RWPE2 (cell line): ENCODE measurements around the gene DMXL2.
A peak's percentile ranks its signal among the peaks of the same experiment; 100 is the strongest.

ENCODE experiments used
- ATAC-seq: fragments of 200-7000 bp; cut with Tn5 transposase; 3 replicates; pipeline ENCODE4 v1.9.1; 2021; ENCODE audit warnings: low read depth
- DNase-seq: peaks from one replicate; pipeline ENCODE4 v3.0.0-alpha.2; 2020; ENCODE audit warnings: low spot score
- H3K27ac ChIP-seq: fragments of 450-650 bp; 2 replicates; pipeline ENCODE4 v1.5.1; 2017; ENCODE audit warnings: mild to moderate bottlenecking; ENCODE audit not compliant: poor library complexity, severe bottlenecking
- H3K27me3 ChIP-seq: fragments of 250-450 bp; sonication (Bioruptor Pico); 2 replicates; pipeline ENCODE4 v1.5.1; 2021; ENCODE audit warnings: mild to moderate bottlenecking, moderate library complexity; ENCODE audit not compliant: insufficient read depth, poor library complexity, severe bottlenecking
- H3K36me3 ChIP-seq: fragments of 250-450 bp; sonication (Bioruptor Pico); 2 replicates; pipeline ENCODE4 v1.5.1; 2020; ENCODE audit warnings: low read depth, mild to moderate bottlenecking, moderate library complexity
- H3K4me1 ChIP-seq: fragments of 250-450 bp; sonication (Bioruptor Pico); 2 replicates; pipeline ENCODE4 v1.5.1; 2021; ENCODE audit warnings: mild to moderate bottlenecking, moderate library complexity; ENCODE audit not compliant: insufficient read depth, poor library complexity, severe bottlenecking
- H3K4me3 ChIP-seq: fragments of 250-450 bp; sonication (Bioruptor Pico); 2 replicates; pipeline ENCODE4 v1.5.1; 2021; ENCODE audit warnings: mild to moderate bottlenecking, moderate library complexity; ENCODE audit not compliant: severe bottlenecking
- H3K9me3 ChIP-seq: fragments of 250-450 bp; sonication (Bioruptor Pico); 2 replicates; pipeline ENCODE4 v1.5.1; 2021; ENCODE audit warnings: mild to moderate bottlenecking, moderate library complexity; ENCODE audit not compliant: severe bottlenecking
- TF ChIP-seq, protein P1 (sequence below): fragments of 450-650 bp; IDR thresholded peaks from one replicate; pipeline ENCODE4 v1.5.1; 2017; ENCODE audit warnings: mild to moderate bottlenecking, moderate library complexity; ENCODE audit not compliant: poor library complexity, severe bottlenecking

Gene DMXL2

DNA sequence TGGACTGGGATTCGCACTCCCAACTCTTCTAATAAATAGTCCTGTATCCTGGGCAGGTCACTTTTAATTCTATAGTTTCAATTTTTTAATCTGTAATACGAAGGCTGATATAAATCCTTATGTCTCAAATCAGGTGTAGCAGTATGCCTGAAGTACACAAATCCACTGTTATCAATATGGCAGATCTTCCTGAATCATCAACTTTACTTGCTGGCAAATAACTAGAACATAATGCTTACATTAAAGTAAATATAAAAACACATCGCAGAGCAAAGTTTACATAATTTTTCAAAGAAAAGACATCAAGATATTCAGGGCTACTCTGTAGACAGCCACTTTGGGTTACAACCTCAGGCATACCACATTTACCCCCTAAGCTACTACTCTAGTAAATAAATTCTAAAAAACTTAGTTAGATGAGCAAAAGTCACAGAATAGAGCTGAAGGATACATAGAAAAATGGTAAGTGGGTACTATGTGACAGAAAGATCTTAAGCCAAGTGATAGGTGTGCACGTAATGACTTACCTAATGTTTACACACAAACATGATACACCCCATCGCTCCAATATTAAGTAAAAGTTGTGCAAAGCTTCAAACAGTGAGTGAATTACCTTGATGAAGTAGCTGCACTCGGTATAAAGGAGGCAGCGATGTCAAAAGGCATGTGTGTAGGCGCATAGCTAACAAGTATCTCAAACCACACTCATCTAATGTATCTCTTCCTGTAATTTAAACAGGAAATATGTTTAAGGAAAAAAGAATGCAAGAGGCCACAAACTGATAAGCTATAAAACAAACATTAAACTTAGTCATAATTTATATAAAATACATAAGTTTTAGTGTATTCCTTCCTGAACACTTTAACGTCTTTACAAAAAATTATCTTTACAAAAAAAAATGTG, 127.9 kb downstream of the DMXL2 start:
- Histone ChIP-seq H3K9me3 (no peaks in the 10 kb centered on the region), H3K4me1 (peaks cover 16% of the 10 kb centered on the region), H3K27me3 (no peaks in the 10 kb centered on the region), H3K36me3 (peaks cover 4% of the 10 kb centered on the region; the same call in 1 of the 2 replicates), H3K4me3 (no peak overlapping the region), H3K27ac (no peak overlapping the region)
- DNase-seq (no peak), ATAC-seq (peak; percentile 78)
- TF ChIP-seq, protein P1, sequence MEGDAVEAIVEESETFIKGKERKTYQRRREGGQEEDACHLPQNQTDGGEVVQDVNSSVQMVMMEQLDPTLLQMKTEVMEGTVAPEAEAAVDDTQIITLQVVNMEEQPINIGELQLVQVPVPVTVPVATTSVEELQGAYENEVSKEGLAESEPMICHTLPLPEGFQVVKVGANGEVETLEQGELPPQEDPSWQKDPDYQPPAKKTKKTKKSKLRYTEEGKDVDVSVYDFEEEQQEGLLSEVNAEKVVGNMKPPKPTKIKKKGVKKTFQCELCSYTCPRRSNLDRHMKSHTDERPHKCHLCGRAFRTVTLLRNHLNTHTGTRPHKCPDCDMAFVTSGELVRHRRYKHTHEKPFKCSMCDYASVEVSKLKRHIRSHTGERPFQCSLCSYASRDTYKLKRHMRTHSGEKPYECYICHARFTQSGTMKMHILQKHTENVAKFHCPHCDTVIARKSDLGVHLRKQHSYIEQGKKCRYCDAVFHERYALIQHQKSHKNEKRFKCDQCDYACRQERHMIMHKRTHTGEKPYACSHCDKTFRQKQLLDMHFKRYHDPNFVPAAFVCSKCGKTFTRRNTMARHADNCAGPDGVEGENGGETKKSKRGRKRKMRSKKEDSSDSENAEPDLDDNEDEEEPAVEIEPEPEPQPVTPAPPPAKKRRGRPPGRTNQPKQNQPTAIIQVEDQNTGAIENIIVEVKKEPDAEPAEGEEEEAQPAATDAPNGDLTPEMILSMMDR = no peak

DNA sequence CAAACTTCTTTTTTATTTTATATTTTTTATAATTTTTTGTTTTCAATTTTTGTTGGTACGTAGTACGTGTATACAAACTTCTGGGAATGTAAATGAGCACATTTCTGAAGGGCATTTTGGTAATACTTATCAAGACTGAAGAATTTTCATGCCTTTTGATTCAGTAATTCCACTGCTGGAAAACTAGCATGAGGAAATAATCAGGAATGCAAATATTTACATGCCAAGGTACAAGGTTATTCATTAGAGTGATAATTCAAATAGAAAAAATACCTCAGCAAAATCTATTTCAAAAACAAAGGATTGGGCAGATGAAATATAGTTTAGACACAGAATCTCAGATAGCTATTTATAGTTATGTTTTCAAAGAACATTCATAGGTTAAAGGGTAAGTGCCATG, 128.7 kb downstream of the DMXL2 start:
- ATAC-seq (no peak), DNase-seq (no peak)
- Histone ChIP-seq H3K9me3 (no peaks in the 10 kb centered on the region), H3K27ac (no peak overlapping the region), H3K4me3 (no peak overlapping the region), H3K36me3 (peaks cover 5% of the 10 kb centered on the region; the same call in 1 of the 2 replicates), H3K27me3 (no peaks in the 10 kb centered on the region), H3K4me1 (peaks cover 16% of the 10 kb centered on the region)
- TF ChIP-seq, protein P1 = no peak

DNA sequence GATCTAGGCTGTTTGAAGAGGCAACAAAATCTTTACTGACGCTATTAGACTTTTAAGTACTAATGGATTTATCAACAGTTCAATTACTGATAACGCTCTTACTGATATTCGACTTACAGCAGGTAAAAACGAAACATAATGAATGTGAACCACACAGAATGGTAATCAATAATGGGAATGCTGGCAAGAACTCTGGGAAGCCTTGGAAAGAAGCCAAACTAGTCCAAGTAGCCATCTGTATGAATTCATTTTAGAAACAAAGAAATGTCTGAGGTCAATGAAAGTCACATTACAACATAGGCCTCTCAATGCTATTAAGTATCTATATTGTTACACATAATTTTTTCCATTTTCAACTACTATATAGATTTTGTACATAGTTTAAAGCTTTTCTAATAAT, 130.0 kb downstream of the DMXL2 start:
- H3K27me3 ChIP-seq = no peaks in the 10 kb centered on the region
- TF ChIP-seq, protein P1 = no peak
- DNase-seq = no peak
- no peak overlapping the region for H3K4me3 ChIP-seq
- no peaks in the 10 kb centered on the region for H3K9me3 ChIP-seq
- peaks cover 19% of the 10 kb centered on the region for H3K36me3 ChIP-seq
- H3K27ac ChIP-seq = no peak overlapping the region
- H3K4me1 ChIP-seq = peaks cover 16% of the 10 kb centered on the region
- ATAC-seq = no peak

DNA sequence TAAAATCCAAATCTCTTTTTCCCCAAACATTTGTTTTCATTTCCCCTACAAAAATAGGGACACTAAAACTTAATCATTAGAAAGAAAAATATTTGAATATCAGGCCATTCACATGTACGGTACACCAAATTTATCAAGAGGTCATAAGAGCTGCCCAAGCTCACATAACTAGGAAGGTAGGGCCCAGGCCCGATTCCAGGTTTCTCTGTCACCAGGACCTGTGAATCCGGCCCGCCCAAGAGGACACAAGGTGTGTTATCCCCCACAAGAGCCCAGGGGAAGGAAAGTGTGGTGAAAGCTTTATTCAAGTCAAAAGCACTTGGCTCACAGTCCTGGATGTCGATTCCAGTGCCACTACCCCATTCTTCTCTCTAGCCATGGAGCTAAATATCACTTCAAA, 130.6 kb downstream of the DMXL2 start:
- no peak for ATAC-seq
- Histone ChIP-seq H3K36me3 (peaks cover 24% of the 10 kb centered on the region), H3K27me3 (no peaks in the 10 kb centered on the region), H3K4me3 (no peak overlapping the region), H3K9me3 (no peaks in the 10 kb centered on the region), H3K27ac (no peak overlapping the region), H3K4me1 (peaks cover 16% of the 10 kb centered on the region)
- no peak for DNase-seq
- TF ChIP-seq, protein P1 = no peak

DNA sequence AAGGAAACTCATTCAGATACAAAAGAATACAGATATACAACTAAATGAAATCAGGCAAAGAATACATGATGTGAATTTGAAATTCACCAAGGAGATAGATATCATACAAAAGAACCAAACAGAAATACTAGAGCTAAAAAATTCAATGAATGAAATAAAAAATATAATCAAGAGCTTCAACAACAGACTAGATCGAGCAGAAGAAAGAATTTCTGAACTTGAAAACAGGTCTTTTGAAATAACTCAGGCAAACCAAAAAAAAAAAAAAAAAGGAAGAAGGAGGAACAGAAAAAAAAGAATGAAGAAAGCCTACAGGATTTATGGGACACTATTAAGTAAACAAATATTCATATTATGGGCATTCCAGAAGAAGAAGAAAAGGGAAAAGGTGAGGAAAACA, 137.8 kb downstream of the DMXL2 start:
- Histone ChIP-seq H3K27ac (no peak overlapping the region), H3K36me3 (peaks cover 43% of the 10 kb centered on the region), H3K9me3 (peaks cover 10% of the 10 kb centered on the region), H3K4me3 (no peak overlapping the region), H3K27me3 (no peaks in the 10 kb centered on the region), H3K4me1 (no peaks in the 10 kb centered on the region)
- TF ChIP-seq, protein P1 = no peak
- ATAC-seq (no peak), DNase-seq (no peak)
